Stimulated activated CD8-positive, alpha-beta memory T cell treated with anti-CD3 and anti-CD28 coated beads, Interleukin-2, amount 100 ng/mL, for 1 hour (primary cell): ENCODE data around the gene KLF11.

Source experiments
- DNase-seq, 2 donors: peaks; one replicate each; pipeline ENCODE4 v3.0.0-alpha.2; 2020; ENCODE audit warnings: low read depth in 2 of 2

The KLF11 gene

GRCh38 chr2:10043256-10043905 lies at the start of gene KLF11:
KLF11 (plus strand) TSS chr2:10043550; CDS start chr2:10043717, 167 bp downstream.
- DNase-seq = peak; percentile 58 to 69

GRCh38 chr2:9994462-9994861 lies 48.9 kb upstream of the KLF11 start:
- DNase-seq = no peak

- no peak for DNase-seq
Observed at GRCh38 chr2:9995059-9995458, 48.3 kb upstream of the KLF11 start.

- no peak for DNase-seq
Observed at GRCh38 chr2:9996321-9996720, 47.0 kb upstream of the KLF11 start.

- no peak for DNase-seq
Observed at GRCh38 chr2:9997936-9998335, 45.4 kb upstream of the KLF11 start.

GRCh38 chr2:9998916-9999654 lies 44.3 kb upstream of the KLF11 start:
- no peak for DNase-seq

- DNase-seq = no peak
Observed at GRCh38 chr2:9999693-10000092, 43.7 kb upstream of the KLF11 start.

GRCh38 chr2:10000541-10000940 lies 42.8 kb upstream of the KLF11 start:
- no peak for DNase-seq

GRCh38 chr2:10001586-10001985 lies 41.8 kb upstream of the KLF11 start:
- DNase-seq = no peak

GRCh38 chr2:10002109-10002508 lies 41.2 kb upstream of the KLF11 start:
- no peak for DNase-seq

- no peak for DNase-seq
Observed at GRCh38 chr2:10002681-10003080, 40.7 kb upstream of the KLF11 start.

- DNase-seq = no peak
Observed at GRCh38 chr2:10003206-10004125, 39.9 kb upstream of the KLF11 start.

GRCh38 chr2:10004401-10004800 lies 38.9 kb upstream of the KLF11 start:
- DNase-seq = no peak

- DNase-seq = no peak
Observed at GRCh38 chr2:10004836-10005235, 38.5 kb upstream of the KLF11 start.

- no peak for DNase-seq
Observed at GRCh38 chr2:10005461-10006235, 37.7 kb upstream of the KLF11 start.

GRCh38 chr2:10006236-10007161 lies 36.9 kb upstream of the KLF11 start:
- DNase-seq = no peak

GRCh38 chr2:10007435-10007834 lies 35.9 kb upstream of the KLF11 start:
- no peak for DNase-seq

GRCh38 chr2:10007921-10008808 lies 35.2 kb upstream of the KLF11 start:
- no peak for DNase-seq

GRCh38 chr2:10008809-10009176 lies 34.6 kb upstream of the KLF11 start:
- no peak for DNase-seq
